A673 (cell line): ENCODE measurements around the gene CDK2.

ENCODE experiments used
- CTCF ChIP-seq: fragments of 300-800, 200-600 bp; sonication (generic); conservative IDR thresholded peaks from 2 replicates; pipeline ENCODE4 v1.5.1; 2017; ENCODE audit warnings: low read depth, mild to moderate bottlenecking, antibody characterized with exemption, low read length, moderate library complexity, mixed read lengths
- EZH2 ChIP-seq: fragments of 200-600 bp; sonication (generic); IDR thresholded peaks from 2 replicates; pipeline ENCODE4 v1.6.1; 2017; ENCODE audit warnings: borderline replicate concordance, low read depth, mild to moderate bottlenecking, mixed read lengths, antibody characterized with exemption, low read length; ENCODE audit not compliant: poor library complexity, severe bottlenecking

DNA sequence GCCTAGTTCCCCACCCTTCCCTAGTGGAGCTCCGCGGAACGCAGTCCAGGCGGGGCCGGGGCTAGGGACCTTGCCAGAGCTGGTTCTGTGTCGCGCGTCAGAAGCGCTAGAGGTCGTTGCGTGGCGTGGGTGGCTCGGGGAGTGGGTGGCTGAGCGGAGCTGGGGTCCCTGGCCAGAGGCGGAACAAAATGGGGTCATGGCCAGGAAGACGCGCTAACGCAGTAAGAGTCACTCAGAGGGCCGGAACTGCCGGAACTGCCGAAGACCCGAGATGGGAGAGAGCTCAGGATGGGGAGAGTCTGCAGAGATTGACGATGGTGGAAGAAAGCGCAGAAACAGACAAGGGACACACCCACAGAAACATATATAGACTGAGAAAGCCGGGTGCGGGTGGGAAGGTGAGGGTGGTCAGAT, 30.9 kb upstream of the CDK2 start:
- TF ChIP-seq CTCF: no peak
- TF ChIP-seq EZH2: no peak
